ENCODE results near the gene ZSCAN18. TPM values are rescaled to one million over a fixed set of nuclear protein-coding genes. Genes with fewer than 3 reads are reported as not detected.

ZSCAN18 gene
- total and polyA plus RNA-seq, 2 of the 13 experiments (the other 11 are each of a cell fraction or from before 2014, with no cell fraction given), result not detected

DNA sequence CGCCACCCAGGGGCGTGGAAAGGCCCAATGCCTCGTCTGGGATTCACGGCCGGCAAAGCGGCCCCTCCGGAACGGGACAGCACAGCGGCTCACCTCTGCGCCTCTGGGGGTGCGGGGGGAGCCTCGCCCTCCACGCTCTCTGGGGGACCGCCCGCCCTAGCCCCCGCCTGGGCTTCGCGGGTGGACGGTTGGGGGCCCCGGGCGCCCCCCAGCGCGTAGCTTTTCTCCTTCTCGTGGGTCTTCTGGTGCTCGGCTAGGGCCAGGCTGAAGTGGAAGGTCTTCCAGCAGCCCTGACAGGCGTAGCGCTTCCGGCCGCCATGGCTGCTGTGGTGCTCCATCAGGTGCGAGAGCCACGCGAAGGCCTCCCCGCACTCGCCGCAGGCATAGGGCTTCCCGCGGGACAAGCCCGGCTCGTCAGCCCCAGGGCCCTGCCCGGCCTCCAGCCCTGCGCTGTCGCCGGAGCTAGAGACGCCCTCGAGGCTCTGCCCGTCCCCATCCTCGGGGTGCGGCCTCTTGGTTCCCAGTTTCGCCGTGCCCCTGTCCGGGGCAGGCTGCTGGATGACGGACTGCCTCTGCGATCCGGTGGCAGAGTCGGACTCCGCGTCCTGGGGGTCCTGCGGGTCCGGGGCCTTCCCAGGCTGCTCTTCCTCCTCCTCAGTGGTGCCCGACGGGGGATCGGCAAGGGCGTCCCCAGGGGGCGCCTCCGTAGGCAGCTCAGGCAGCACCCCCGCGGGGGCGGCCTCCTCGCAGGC lies 13.3 kb downstream of the ZSCAN18 start:
- ATAC-seq (no peak), DNase-seq (ENCODE audit: low spot score) (no peak), FAIRE-seq (no peak)
- H3K4me2 ChIP-seq (ENCODE audit: low read depth, low read length), result no peak overlapping the region
- 84% methylated on average over 15 of the region's 69 CpGs for WGBS (ENCODE audit: low lambda C conversion rate)
- H3K36me3 ChIP-seq (replicated peaks in 1 of 2; ENCODE audit: control insufficient read depth in 1 of 2, insufficient read depth in 2 of 2, low read length in 2 of 2), result no peaks in the 10 kb centered on the region
- in situ Hi-C loops (cut with HindIII; ENCODE audit: extremely low pct_ligation_motif_present, low pct_unique_long_range_greater_than_20kb), result no loop called here
- ChIA-PET CTCF (ENCODE audit: low intra/inter-chr PET ratio, low total read pairs) (no interaction called here), POLR2A (no interaction called here)
- no peak overlapping the region for H2AFZ ChIP-seq (ENCODE audit: low read length)
- H3K27ac ChIP-seq (ENCODE audit: extremely low read length, insufficient read depth, low read length), result no peak overlapping the region
- peaks cover 88% of the 10 kb centered on the region for H3K9me3 ChIP-seq (ENCODE audit: low read length)
- BruUV-seq (replicated peaks), result no TSS peak
- no peak overlapping the region for H3K9ac ChIP-seq (ENCODE audit: insufficient read depth, low read depth, low read length)
- no peak overlapping the region for H3K4me3 ChIP-seq (replicated peaks in 1 of 3; ENCODE audit: insufficient read depth in 1 of 3, low read depth in 2 of 3, low read length in 3 of 3)
- H4K20me1 ChIP-seq (ENCODE audit: insufficient read depth, low read length), result no peaks in the 10 kb centered on the region
- intact Hi-C loops (cut with micrococcal nuclease; ENCODE audit: unreplicated experiment), result no loop called here
- H3K27me3 ChIP-seq (ENCODE audit: control insufficient read depth in 1 of 2, insufficient read depth in 2 of 2, low read length in 2 of 2), result no peaks in the 10 kb centered on the region
- H3K79me2 ChIP-seq (ENCODE audit: insufficient read depth, low read length), result no peaks in the 10 kb centered on the region
- no peaks in the 10 kb centered on the region for H3K4me1 ChIP-seq (ENCODE audit: insufficient read depth, low read length)
- no peak for TF ChIP-seq ZC3H4 (CRISPR knock-in tag; IDR thresholded peaks at IDR 0.05; ENCODE audit: borderline replicate concordance)
- TF ChIP-seq HOXA9 (CRISPR knock-in tag; IDR thresholded peaks at IDR 0.05; ENCODE audit: borderline replicate concordance), result no peak
- no peak for TF ChIP-seq TCF12 (IDR thresholded peaks at IDR 0.05)
- TF ChIP-seq TCF12 (CRISPR knock-in tag; IDR thresholded peaks at IDR 0.05), result no peak
- TF ChIP-seq ELF3 (CRISPR knock-in tag; IDR thresholded peaks at IDR 0.05), result no peak
- no peak for TF ChIP-seq SP5 (CRISPR knock-in tag; IDR thresholded peaks at IDR 0.05; ENCODE audit: borderline replicate concordance, low read depth)
- TF ChIP-seq TRIM22 (IDR thresholded peaks at IDR 0.05), result no peak
- TF ChIP-seq RAD51 (IDR thresholded peaks at IDR 0.05; ENCODE audit: borderline replicate concordance), result no peak
- TF ChIP-seq KDM3A (CRISPR knock-in tag; IDR thresholded peaks at IDR 0.05; ENCODE audit: low read depth), result no peak
- TF ChIP-seq ZNF549 (CRISPR knock-in tag; IDR thresholded peaks at IDR 0.05), result no peak
- TF ChIP-seq ZNF678 (CRISPR knock-in tag; IDR thresholded peaks at IDR 0.05), result no peak
- TF ChIP-seq PPARG (CRISPR knock-in tag; conservative IDR thresholded peaks at IDR 0.05), result no peak
- TF ChIP-seq ZNF432 (CRISPR knock-in tag; IDR thresholded peaks at IDR 0.05; ENCODE audit: borderline replicate concordance), result no peak
- no peak for TF ChIP-seq NCOR1 (IDR thresholded peaks at IDR 0.05; ENCODE audit: borderline replicate concordance, low read length)
- no peak for TF ChIP-seq CC2D1A (CRISPR knock-in tag; IDR thresholded peaks at IDR 0.05)
